ENCODE data around the gene RAB15. TPM values are rescaled to one million over a fixed set of nuclear protein-coding genes. Genes with fewer than 3 reads are reported as not detected.

The RAB15 gene
- total RNA-seq, 1 experiment from 2014 or later, result 3.3 TPM

DNA sequence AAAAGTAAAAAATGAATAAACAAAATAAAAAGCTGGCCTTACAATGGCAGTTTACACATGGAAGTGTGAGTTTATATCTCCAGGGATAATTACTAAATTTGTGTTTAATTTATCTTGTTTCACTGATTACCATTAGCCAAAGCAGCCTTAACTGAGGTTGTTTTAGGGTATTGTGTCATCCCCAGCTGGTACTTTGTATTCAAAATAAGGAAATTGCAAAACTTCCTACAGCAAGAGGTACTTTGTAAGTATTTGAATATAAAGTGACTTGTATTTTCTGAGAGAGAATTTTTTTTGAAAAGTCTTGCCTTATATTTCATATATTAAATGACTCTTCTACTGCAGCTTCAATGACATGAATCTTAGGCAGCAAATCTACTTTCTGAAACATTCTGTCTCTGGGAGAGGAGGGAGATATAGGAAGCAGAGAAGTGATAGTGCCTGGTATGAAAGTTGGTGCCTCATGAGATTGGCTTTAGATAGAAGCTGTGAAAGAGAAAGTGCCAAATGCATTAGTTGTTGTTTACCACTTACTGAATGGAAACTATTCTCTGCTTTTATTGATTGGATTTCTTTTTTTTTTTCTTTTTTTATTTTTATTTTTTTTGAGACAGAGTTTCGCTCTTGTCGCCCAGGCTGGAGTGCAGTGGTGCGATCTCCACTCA is 21.3 kb upstream of the RAB15 start:
- no peaks in the 10 kb centered on the region for H4K20me1 ChIP-seq (ENCODE audit: insufficient read depth)
- ATAC-seq (no peak), DNase-seq (ENCODE audit: low read depth, low spot score) (no peak)
- intact Hi-C loops (cut with micrococcal nuclease), result no loop called here
- no peaks in the 10 kb centered on the region for H3K27me3 ChIP-seq (ENCODE audit: insufficient read depth, low read length)
- H3K9me3 ChIP-seq (ENCODE audit: control insufficient read depth in 1 of 2, insufficient read depth in 1 of 2, low read depth in 1 of 2, low read length in 2 of 2), result no peaks in the 10 kb centered on the region
- no peak overlapping the region for H3K4me3 ChIP-seq (replicated peaks in 1 of 2; ENCODE audit: low read depth in 1 of 2, low read length in 2 of 2)
- H3K4me2 ChIP-seq (ENCODE audit: low read length), result no peak overlapping the region
- ChIA-PET POLR2A (no interaction called here), RAD21 (ENCODE audit: low non-redundant PET in 1 of 2, low total read pairs in 2 of 2, uncharacterized antibody in 2 of 2, unreplicated experiment in 2 of 2) (no interaction called here), CTCF (no interaction called here)
- H3K4me1 ChIP-seq (ENCODE audit: control insufficient read depth in 1 of 2, insufficient read depth in 2 of 2, low read length in 2 of 2), result peaks cover 2 to 13% of the 10 kb centered on the region in 2 experiments; a peak in 2 of 4 replicates
- H3K9me2 ChIP-seq (ENCODE audit: insufficient read depth), result no peaks in the 10 kb centered on the region
- TF ChIP-seq, protein P1, sequence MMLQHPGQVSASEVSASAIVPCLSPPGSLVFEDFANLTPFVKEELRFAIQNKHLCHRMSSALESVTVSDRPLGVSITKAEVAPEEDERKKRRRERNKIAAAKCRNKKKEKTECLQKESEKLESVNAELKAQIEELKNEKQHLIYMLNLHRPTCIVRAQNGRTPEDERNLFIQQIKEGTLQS (IDR thresholded peaks at IDR 0.05), result no peak
- TF ChIP-seq ZFX (IDR thresholded peaks at IDR 0.05) (no peak), YY1 (IDR thresholded peaks at IDR 0.05; ENCODE audit: extremely low read depth, insufficient replicate concordance, low read depth, low read length) (no peak), EZH2 (IDR thresholded peaks at IDR 0.05) (no peak), JUND (IDR thresholded peaks at IDR 0.05) (no peak)
- TF ChIP-seq, protein P2, sequence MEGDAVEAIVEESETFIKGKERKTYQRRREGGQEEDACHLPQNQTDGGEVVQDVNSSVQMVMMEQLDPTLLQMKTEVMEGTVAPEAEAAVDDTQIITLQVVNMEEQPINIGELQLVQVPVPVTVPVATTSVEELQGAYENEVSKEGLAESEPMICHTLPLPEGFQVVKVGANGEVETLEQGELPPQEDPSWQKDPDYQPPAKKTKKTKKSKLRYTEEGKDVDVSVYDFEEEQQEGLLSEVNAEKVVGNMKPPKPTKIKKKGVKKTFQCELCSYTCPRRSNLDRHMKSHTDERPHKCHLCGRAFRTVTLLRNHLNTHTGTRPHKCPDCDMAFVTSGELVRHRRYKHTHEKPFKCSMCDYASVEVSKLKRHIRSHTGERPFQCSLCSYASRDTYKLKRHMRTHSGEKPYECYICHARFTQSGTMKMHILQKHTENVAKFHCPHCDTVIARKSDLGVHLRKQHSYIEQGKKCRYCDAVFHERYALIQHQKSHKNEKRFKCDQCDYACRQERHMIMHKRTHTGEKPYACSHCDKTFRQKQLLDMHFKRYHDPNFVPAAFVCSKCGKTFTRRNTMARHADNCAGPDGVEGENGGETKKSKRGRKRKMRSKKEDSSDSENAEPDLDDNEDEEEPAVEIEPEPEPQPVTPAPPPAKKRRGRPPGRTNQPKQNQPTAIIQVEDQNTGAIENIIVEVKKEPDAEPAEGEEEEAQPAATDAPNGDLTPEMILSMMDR (IDR thresholded peaks at IDR 0.05 in 2 of 3, conservative IDR thresholded peaks at IDR 0.05 in 1 of 3; ENCODE audit: borderline replicate concordance in 1 of 3, insufficient read depth in 1 of 3, low read depth in 2 of 3, low read length in 2 of 3), result no peak
- no TSS peak for BruUV-seq (replicated peaks)
- H2AFZ ChIP-seq (ENCODE audit: low read depth, low read length, poor library complexity, severe bottlenecking), result no peak overlapping the region
- peaks cover 77% of the 10 kb centered on the region for H3K79me2 ChIP-seq (ENCODE audit: insufficient read depth, low read length)
- H3K9ac ChIP-seq (ENCODE audit: low read length), result no peak overlapping the region
- H3K27ac ChIP-seq (ENCODE audit: low read depth, low read length), result no peak overlapping the region
- no peaks in the 10 kb centered on the region for H3K36me3 ChIP-seq (ENCODE audit: control insufficient read depth in 1 of 2, insufficient read depth in 2 of 2, low read length in 2 of 2)

DNA sequence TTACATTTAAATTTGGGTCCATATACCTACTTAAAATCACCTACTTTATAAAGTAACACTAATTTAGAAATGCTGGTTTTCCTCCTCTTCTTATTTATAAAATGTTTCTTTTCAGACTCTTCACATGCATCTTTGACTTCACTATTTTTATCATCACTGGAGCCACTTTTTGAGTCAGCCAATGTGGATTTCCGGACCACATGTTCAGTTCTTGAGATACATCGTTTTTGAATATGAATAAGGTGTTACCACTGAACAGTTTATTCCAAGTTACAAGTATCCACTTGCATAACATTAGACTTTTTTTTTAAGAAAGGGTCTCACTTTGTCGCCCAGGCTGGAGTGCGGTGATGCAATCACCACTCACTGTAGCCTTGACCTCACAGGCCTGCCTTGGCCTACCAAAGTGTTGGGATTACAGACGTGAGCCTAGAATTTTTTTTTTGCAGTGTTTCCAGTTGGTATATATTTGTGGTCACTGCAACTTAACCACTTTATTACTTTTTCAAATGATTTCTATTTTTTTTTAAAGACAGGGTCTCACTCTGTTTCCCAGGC is 20.3 kb upstream of the RAB15 start:
- peaks cover 77% of the 10 kb centered on the region for H3K79me2 ChIP-seq (ENCODE audit: insufficient read depth, low read length)
- CTCF ChIA-PET, result no interaction called here

More for the DNA sequence above, 20.3 kb upstream of the RAB15 start:
- no peak for TF ChIP-seq RAD21 (IDR thresholded peaks at IDR 0.05; ENCODE audit: low read depth)
- no peak for TF ChIP-seq POLR2A (IDR thresholded peaks at IDR 0.05; ENCODE audit: borderline replicate concordance, extremely low read depth, insufficient read depth, insufficient read length)
- TF ChIP-seq, protein P1 (IDR thresholded peaks at IDR 0.05), result no peak
- no peak for TF ChIP-seq ZFX (IDR thresholded peaks at IDR 0.05)
- TF ChIP-seq EZH2phosphoT487 (IDR thresholded peaks at IDR 0.05; ENCODE audit: borderline replicate concordance), result no peak
- no peak for TF ChIP-seq SP1 (IDR thresholded peaks at IDR 0.05; ENCODE audit: low read depth)
- no peak overlapping the region for H3K9ac ChIP-seq (ENCODE audit: low read length)
- ATAC-seq, result no peak
- RAD21 ChIA-PET (ENCODE audit: low non-redundant PET in 1 of 2, low total read pairs in 2 of 2, uncharacterized antibody in 2 of 2, unreplicated experiment in 2 of 2), result no interaction called here
- intact Hi-C loops (cut with micrococcal nuclease), result no loop called here
- H4K20me1 ChIP-seq (ENCODE audit: insufficient read depth), result no peaks in the 10 kb centered on the region
- DNase-seq (ENCODE audit: low read depth, low spot score), result no peak
- BruUV-seq (replicated peaks), result no TSS peak
- H3K27me3 ChIP-seq (ENCODE audit: insufficient read depth, low read length), result no peaks in the 10 kb centered on the region
- no peaks in the 10 kb centered on the region for H3K9me2 ChIP-seq (ENCODE audit: insufficient read depth)
- no peak overlapping the region for H3K4me2 ChIP-seq (ENCODE audit: low read length)
- H2AFZ ChIP-seq (ENCODE audit: low read depth, low read length, poor library complexity, severe bottlenecking), result no peak overlapping the region
- H3K9me3 ChIP-seq (ENCODE audit: control insufficient read depth in 1 of 2, insufficient read depth in 1 of 2, low read depth in 1 of 2, low read length in 2 of 2), result no peaks in the 10 kb centered on the region
- POLR2A ChIA-PET, result no interaction called here
- H3K36me3 ChIP-seq (ENCODE audit: control insufficient read depth in 1 of 2, insufficient read depth in 2 of 2, low read length in 2 of 2), result no peaks in the 10 kb centered on the region
- no peak overlapping the region for H3K27ac ChIP-seq (ENCODE audit: low read depth, low read length)
- peaks cover 4 to 11% of the 10 kb centered on the region in 2 experiments; a peak in 3 of 4 replicates for H3K4me1 ChIP-seq (ENCODE audit: control insufficient read depth in 1 of 2, insufficient read depth in 2 of 2, low read length in 2 of 2)
- H3K4me3 ChIP-seq (replicated peaks in 1 of 2; ENCODE audit: low read depth in 1 of 2, low read length in 2 of 2), result no peak overlapping the region
